WTC11 (cell line): Measurements from ENCODE around the gene CACNA1H. TPM values are rescaled to one million over a fixed set of nuclear protein-coding genes. Genes with fewer than 3 reads are reported as not detected.

ENCODE experiments used
- ATAC-seq: fragments of 200-7000 bp; cut with Tn5 transposase; 2 replicates; pipeline ENCODE4 v1.10.0; 2021; ENCODE audit warnings: mild to moderate bottlenecking, moderate library complexity
- CTCF ChIA-PET: fragments of 300-600 bp; sonication (Branson Sonifier 250); formaldehyde crosslinking; loops from one replicate; lab custom pipeline; 2021; ENCODE audit warnings: antibody characterized with exemption; lab: Charles Lee
- POLR2A ChIA-PET: fragments of 350-600 bp; sonication (Branson Sonifier 250); formaldehyde crosslinking; loops from one replicate; lab custom pipeline; 2021; ENCODE audit warnings: antibody characterized with exemption; lab: Charles Lee
- DNase-seq: peaks from one replicate; pipeline ENCODE4 v3.0.0; 2021; ENCODE audit warnings: low spot score
- H3K27ac Mint-ChIP-seq: 2 replicates; pipeline ENCODE4 v1.8.0; 2021; ENCODE audit warnings: mixed read lengths
- H3K27me3 Mint-ChIP-seq: 2 replicates; pipeline ENCODE4 v1.8.0; 2021; ENCODE audit warnings: low read depth, mild to moderate bottlenecking, moderate library complexity, mixed read lengths
- H3K36me3 Mint-ChIP-seq: 2 replicates; pipeline ENCODE4 v1.8.0; 2021; ENCODE audit warnings: mixed read lengths
- H3K4me1 Mint-ChIP-seq: 2 replicates; pipeline ENCODE4 v1.8.0; 2022; ENCODE audit warnings: mixed read lengths
- H3K4me3 Mint-ChIP-seq: 2 replicates; pipeline ENCODE4 v1.8.0; 2021; ENCODE audit warnings: mild to moderate bottlenecking, moderate library complexity, mixed read lengths
- H3K9me3 Mint-ChIP-seq: 2 replicates; pipeline ENCODE4 v1.8.0; 2021; ENCODE audit warnings: mixed read lengths
- ATF2 ChIP-seq: sonication (generic); formaldehyde crosslinking; IDR thresholded peaks from 2 replicates; pipeline ENCODE4 v1.8.1; 2022; ENCODE audit warnings: low read depth, missing genetic modification reagents, borderline replicate concordance
- CREM ChIP-seq: sonication (generic); formaldehyde crosslinking; IDR thresholded peaks from 2 replicates; pipeline ENCODE4 v1.8.1; 2022; ENCODE audit warnings: mild to moderate bottlenecking, missing genetic modification reagents, moderate library complexity
- CTCF ChIP-seq: fragments of 200-600 bp; IDR thresholded peaks from 2 replicates; pipeline ENCODE4 v1.8.0; 2022; ENCODE audit warnings: antibody characterized with exemption
- ETV6 ChIP-seq: sonication (generic); formaldehyde crosslinking; IDR thresholded peaks from 2 replicates; pipeline ENCODE4 v1.8.1; 2022; ENCODE audit warnings: mild to moderate bottlenecking, missing genetic modification reagents
- FOXP1 ChIP-seq: sonication (generic); formaldehyde crosslinking; IDR thresholded peaks from 2 replicates; pipeline ENCODE4 v1.8.0; 2022; ENCODE audit warnings: missing genetic modification reagents, mild to moderate bottlenecking, moderate library complexity, borderline replicate concordance
- GABPB1 ChIP-seq: sonication (generic); formaldehyde crosslinking; IDR thresholded peaks from 2 replicates; pipeline ENCODE4 v1.8.1; 2023; ENCODE audit warnings: mild to moderate bottlenecking, missing genetic modification reagents
- GRHL2 ChIP-seq: fragments of 250-450 bp; sonication (Bioruptor Pico); IDR thresholded peaks from 2 replicates; pipeline ENCODE4 v1.8.0; 2022; ENCODE audit warnings: mild to moderate bottlenecking, moderate library complexity; ENCODE audit not compliant: insufficient replicate concordance, severe bottlenecking
- PRRX2 ChIP-seq: fragments of 250-450 bp; sonication (Bioruptor Pico); IDR thresholded peaks from 2 replicates; pipeline ENCODE4 v1.8.0; 2021; ENCODE audit warnings: mild to moderate bottlenecking
- TP53 ChIP-seq: sonication (generic); formaldehyde crosslinking; IDR thresholded peaks from 2 replicates; pipeline ENCODE4 v1.8.1; 2023; ENCODE audit warnings: mild to moderate bottlenecking, missing genetic modification reagents
- ZBTB21 ChIP-seq: sonication (generic); formaldehyde crosslinking; IDR thresholded peaks from 2 replicates; pipeline ENCODE4 v1.8.1; 2023; ENCODE audit warnings: mild to moderate bottlenecking, missing genetic modification reagents, borderline replicate concordance
- total RNA-seq: library from RNA; stranded (reverse); gene quantifications from 3 replicates; pipeline ENCODE4 v1.2.3, GENCODE V29; 2021
- TF ChIP-seq, protein P1 (sequence below): sonication (generic); formaldehyde crosslinking; IDR thresholded peaks from 2 replicates; pipeline ENCODE4 v1.8.1; 2023; ENCODE audit warnings: mild to moderate bottlenecking, missing genetic modification reagents, borderline replicate concordance
- TF ChIP-seq, protein P2 (sequence below): fragments of 250-450 bp; sonication (Bioruptor Pico); IDR thresholded peaks from 2 replicates; pipeline ENCODE4 v2.1.2; 2022; ENCODE audit warnings: mild to moderate bottlenecking, moderate library complexity
- TF ChIP-seq, protein P3 (sequence below): sonication (generic); formaldehyde crosslinking; IDR thresholded peaks from 2 replicates; pipeline ENCODE4 v1.8.1; 2023; ENCODE audit warnings: mild to moderate bottlenecking, missing genetic modification reagents, moderate library complexity
- TF ChIP-seq, protein P4 (sequence below): sonication (generic); formaldehyde crosslinking; IDR thresholded peaks from 2 replicates; pipeline ENCODE4 v1.8.1; 2023; ENCODE audit warnings: mild to moderate bottlenecking, missing genetic modification reagents, moderate library complexity

Gene CACNA1H
- total RNA-seq, 1 experiment from 2014 or later = 38.0 TPM

DNA sequence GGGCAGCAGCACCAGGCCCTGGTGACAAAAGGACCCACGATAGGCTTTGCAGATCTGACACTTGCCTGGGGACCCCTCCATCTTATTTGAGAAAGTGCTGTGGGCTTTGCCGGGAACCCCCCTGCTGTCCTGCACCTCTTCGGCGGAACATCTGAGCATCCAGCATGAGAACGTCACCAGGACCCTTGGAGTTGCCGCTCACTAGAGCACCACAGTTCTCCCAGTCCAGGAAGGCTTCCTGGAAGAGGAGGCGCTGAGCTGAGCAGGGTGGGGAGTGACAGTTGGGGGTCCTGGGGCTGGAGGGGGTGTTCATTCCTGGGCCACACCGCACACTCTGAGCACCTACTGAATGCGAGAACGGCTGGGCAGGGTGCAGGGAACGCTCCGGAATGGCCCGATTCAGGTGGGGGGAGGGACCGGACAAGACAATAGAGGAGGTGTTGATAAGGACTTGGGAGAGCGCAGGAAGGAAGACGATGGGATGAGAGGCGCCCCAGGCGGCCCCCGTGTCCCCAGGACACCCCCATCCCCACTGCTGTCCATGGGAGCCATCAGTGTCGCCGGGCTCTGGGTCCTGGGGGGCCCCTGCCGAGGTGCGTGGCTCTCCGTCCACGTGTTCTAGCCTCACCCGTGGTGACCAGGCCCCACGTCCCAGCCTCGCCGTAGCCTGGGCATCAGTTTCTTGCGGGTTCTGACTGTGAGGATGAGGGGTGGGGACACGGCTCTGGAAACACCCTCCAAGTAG lies 24.8 kb upstream of the CACNA1H start:
- ATAC-seq (no peak), DNase-seq (no peak)
- POLR2A ChIA-PET = no interaction called here
- H3K27ac Mint-ChIP-seq = no peak overlapping the region
- H3K4me3 Mint-ChIP-seq = no peak overlapping the region
- no peaks in the 10 kb centered on the region for H3K4me1 Mint-ChIP-seq
- CTCF ChIA-PET = no interaction called here
- no peaks in the 10 kb centered on the region for H3K27me3 Mint-ChIP-seq
- no peaks in the 10 kb centered on the region for H3K9me3 Mint-ChIP-seq
- H3K36me3 Mint-ChIP-seq = no peaks in the 10 kb centered on the region
- TF ChIP-seq, protein P1, sequence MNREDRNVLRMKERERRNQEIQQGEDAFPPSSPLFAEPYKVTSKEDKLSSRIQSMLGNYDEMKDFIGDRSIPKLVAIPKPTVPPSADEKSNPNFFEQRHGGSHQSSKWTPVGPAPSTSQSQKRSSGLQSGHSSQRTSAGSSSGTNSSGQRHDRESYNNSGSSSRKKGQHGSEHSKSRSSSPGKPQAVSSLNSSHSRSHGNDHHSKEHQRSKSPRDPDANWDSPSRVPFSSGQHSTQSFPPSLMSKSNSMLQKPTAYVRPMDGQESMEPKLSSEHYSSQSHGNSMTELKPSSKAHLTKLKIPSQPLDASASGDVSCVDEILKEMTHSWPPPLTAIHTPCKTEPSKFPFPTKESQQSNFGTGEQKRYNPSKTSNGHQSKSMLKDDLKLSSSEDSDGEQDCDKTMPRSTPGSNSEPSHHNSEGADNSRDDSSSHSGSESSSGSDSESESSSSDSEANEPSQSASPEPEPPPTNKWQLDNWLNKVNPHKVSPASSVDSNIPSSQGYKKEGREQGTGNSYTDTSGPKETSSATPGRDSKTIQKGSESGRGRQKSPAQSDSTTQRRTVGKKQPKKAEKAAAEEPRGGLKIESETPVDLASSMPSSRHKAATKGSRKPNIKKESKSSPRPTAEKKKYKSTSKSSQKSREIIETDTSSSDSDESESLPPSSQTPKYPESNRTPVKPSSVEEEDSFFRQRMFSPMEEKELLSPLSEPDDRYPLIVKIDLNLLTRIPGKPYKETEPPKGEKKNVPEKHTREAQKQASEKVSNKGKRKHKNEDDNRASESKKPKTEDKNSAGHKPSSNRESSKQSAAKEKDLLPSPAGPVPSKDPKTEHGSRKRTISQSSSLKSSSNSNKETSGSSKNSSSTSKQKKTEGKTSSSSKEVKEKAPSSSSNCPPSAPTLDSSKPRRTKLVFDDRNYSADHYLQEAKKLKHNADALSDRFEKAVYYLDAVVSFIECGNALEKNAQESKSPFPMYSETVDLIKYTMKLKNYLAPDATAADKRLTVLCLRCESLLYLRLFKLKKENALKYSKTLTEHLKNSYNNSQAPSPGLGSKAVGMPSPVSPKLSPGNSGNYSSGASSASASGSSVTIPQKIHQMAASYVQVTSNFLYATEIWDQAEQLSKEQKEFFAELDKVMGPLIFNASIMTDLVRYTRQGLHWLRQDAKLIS (CRISPR knock-in tag) = no peak
- no peak for TF ChIP-seq GABPB1
- TF ChIP-seq, protein P2, sequence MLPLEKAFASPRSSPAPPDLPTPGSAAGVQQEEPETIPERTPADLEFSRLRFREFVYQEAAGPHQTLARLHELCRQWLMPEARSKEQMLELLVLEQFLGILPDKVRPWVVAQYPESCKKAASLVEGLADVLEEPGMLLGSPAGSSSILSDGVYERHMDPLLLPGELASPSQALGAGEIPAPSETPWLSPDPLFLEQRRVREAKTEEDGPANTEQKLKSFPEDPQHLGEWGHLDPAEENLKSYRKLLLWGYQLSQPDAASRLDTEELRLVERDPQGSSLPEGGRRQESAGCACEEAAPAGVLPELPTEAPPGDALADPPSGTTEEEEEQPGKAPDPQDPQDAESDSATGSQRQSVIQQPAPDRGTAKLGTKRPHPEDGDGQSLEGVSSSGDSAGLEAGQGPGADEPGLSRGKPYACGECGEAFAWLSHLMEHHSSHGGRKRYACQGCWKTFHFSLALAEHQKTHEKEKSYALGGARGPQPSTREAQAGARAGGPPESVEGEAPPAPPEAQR (CRISPR knock-in tag) = no peak
- TF ChIP-seq GRHL2 (CRISPR knock-in tag) = no peak

GRCh38 chr16:1129106-1129960 lies 23.6 kb upstream of the CACNA1H start:
- Mint-ChIP-seq H3K27me3 (no peaks in the 10 kb centered on the region), H3K9me3 (no peaks in the 10 kb centered on the region), H3K4me1 (no peaks in the 10 kb centered on the region), H3K4me3 (no peak overlapping the region), H3K36me3 (no peaks in the 10 kb centered on the region), H3K27ac (no peak overlapping the region)
- CTCF ChIA-PET = no interaction called here
- TF ChIP-seq ZBTB21 (no peak), ETV6 (CRISPR knock-in tag) (no peak), CTCF (no peak), PRRX2 (no peak), FOXP1 (CRISPR knock-in tag) (no peak), ATF2 (CRISPR knock-in tag) (no peak), TP53 (CRISPR knock-in tag) (no peak), CREM (CRISPR knock-in tag) (no peak)
- TF ChIP-seq, protein P3, sequence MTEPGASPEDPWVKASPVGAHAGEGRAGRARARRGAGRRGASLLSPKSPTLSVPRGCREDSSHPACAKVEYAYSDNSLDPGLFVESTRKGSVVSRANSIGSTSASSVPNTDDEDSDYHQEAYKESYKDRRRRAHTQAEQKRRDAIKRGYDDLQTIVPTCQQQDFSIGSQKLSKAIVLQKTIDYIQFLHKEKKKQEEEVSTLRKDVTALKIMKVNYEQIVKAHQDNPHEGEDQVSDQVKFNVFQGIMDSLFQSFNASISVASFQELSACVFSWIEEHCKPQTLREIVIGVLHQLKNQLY (CRISPR knock-in tag) = no peak
- TF ChIP-seq, protein P4, sequence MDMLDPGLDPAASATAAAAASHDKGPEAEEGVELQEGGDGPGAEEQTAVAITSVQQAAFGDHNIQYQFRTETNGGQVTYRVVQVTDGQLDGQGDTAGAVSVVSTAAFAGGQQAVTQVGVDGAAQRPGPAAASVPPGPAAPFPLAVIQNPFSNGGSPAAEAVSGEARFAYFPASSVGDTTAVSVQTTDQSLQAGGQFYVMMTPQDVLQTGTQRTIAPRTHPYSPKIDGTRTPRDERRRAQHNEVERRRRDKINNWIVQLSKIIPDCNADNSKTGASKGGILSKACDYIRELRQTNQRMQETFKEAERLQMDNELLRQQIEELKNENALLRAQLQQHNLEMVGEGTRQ (CRISPR knock-in tag) = no peak
- POLR2A ChIA-PET = no interaction called here
- ATAC-seq (no peak), DNase-seq (no peak)
